Measurements from ENCODE around the gene PUS10.

- no peak for TF ChIP-seq CTCF (IDR thresholded peaks at IDR 0.05; ENCODE audit: borderline replicate concordance, extremely low read depth, low read length, poor library complexity, severe bottlenecking)
- TF ChIP-seq EZH2 (IDR thresholded peaks at IDR 0.05; ENCODE audit: borderline replicate concordance, low read depth, low read length, severe bottlenecking): no peak
Observed at GRCh38 chr2:61011678-61012077, 6.4 kb downstream of the PUS10 start.

All from DND-41 (cell line).